Neural cell (in vitro differentiated cells): ENCODE measurements around the gene VWA7.

Experiments used
- EP300 ChIP-seq: fragments of 450-650 bp; conservative IDR thresholded peaks from 2 replicates; pipeline ENCODE4 v1.6.1; 2014; ENCODE audit warnings: antibody characterized with exemption, mild to moderate bottlenecking, moderate library complexity; ENCODE audit not compliant: poor library complexity, severe bottlenecking
- EZH2 ChIP-seq: fragments of 200-600, 300-800 bp; shearing (Covaris generic), sonication (generic); IDR thresholded peaks from 2 replicates; pipeline ENCODE4 v1.6.1; 2014; ENCODE audit warnings: antibody characterized with exemption, low read length, borderline replicate concordance, mild to moderate bottlenecking; ENCODE audit not compliant: insufficient read depth, poor library complexity, severe bottlenecking
- MXI1 ChIP-seq: fragments of 450-650 bp; conservative IDR thresholded peaks from 2 replicates; pipeline ENCODE4 v1.6.1; 2014; ENCODE audit warnings: antibody characterized with exemption, mild to moderate bottlenecking; ENCODE audit not compliant: poor library complexity, severe bottlenecking
- POLR2AphosphoS5 ChIP-seq: IDR thresholded peaks from 2 replicates; pipeline ENCODE4 v1.6.1; 2012
- SMC3 ChIP-seq: fragments of 450-650 bp; conservative IDR thresholded peaks from 2 replicates; pipeline ENCODE4 v1.6.1; 2014; ENCODE audit warnings: antibody characterized with exemption, mild to moderate bottlenecking, moderate library complexity; ENCODE audit not compliant: poor library complexity
- TAF1 ChIP-seq: IDR thresholded peaks from 2 replicates; pipeline ENCODE4 v1.6.1; 2012; ENCODE audit warnings: low read depth
- TF ChIP-seq, protein P1 (sequence below): fragments of 450-650 bp; IDR thresholded peaks from 2 replicates; pipeline ENCODE4 v1.5.1; 2014; ENCODE audit warnings: antibody characterized with exemption, mild to moderate bottlenecking, moderate library complexity; ENCODE audit not compliant: poor library complexity, severe bottlenecking

DNA sequence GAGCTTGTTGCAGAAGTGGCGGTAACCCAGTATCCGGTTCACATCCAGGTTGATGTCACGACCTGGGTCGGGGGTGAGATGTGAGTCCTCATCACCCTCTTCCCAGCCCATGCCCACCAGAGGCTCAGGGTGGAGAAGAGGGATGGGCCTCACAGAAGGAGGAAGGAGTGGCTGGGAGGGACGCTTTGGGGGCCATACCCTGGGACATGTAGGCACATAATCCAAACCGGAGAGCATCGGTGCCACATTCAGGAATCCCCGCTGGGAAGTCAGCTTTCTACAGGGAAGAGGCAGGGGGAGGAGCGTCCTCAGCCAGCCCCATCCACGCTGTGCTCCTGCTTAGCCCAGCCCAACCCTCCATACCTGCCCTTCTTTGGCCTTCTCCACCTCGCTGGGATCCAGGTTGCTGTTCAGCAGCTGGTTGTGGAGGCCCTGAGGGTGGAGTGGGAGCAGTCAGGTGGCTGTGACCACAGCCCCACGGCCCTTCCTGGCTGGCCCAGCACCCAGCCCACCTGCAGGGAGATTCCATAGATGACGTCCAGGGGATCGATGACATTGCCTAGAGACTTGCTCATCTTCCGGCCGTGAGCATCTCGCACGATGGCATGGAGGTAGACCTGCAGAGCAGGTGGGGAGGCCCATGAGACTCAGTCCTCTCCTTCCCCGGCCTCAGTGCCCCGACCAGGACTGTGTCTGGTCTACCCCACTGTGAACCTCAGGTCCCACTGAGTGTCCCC lies 3.5 kb upstream of the VWA7 start:
- TF ChIP-seq TAF1 (no peak), EZH2 (no peak), MXI1 (no peak), POLR2AphosphoS5 (no peak), EP300 (no peak), SMC3 (no peak)
- TF ChIP-seq, protein P1, sequence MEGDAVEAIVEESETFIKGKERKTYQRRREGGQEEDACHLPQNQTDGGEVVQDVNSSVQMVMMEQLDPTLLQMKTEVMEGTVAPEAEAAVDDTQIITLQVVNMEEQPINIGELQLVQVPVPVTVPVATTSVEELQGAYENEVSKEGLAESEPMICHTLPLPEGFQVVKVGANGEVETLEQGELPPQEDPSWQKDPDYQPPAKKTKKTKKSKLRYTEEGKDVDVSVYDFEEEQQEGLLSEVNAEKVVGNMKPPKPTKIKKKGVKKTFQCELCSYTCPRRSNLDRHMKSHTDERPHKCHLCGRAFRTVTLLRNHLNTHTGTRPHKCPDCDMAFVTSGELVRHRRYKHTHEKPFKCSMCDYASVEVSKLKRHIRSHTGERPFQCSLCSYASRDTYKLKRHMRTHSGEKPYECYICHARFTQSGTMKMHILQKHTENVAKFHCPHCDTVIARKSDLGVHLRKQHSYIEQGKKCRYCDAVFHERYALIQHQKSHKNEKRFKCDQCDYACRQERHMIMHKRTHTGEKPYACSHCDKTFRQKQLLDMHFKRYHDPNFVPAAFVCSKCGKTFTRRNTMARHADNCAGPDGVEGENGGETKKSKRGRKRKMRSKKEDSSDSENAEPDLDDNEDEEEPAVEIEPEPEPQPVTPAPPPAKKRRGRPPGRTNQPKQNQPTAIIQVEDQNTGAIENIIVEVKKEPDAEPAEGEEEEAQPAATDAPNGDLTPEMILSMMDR = no peak
